ENCODE data around the gene TRPM3.

The TRPM3 gene

GRCh38 chr9:71004196-71004595, 117.2 kb downstream of the TRPM3 start (continued):
- TF ChIP-seq CSRNP3 (CRISPR knock-in tag; IDR thresholded peaks at IDR 0.05) (no peak), ZNF565 (CRISPR knock-in tag; conservative IDR thresholded peaks at IDR 0.05; ENCODE audit: low read depth) (no peak), ESRRG (CRISPR knock-in tag; IDR thresholded peaks at IDR 0.05) (no peak), ZNF70 (CRISPR knock-in tag; IDR thresholded peaks at IDR 0.05) (no peak), TOX (CRISPR knock-in tag; IDR thresholded peaks at IDR 0.05; ENCODE audit: borderline replicate concordance) (no peak), ZFP3 (CRISPR knock-in tag; IDR thresholded peaks at IDR 0.05) (no peak)
- TF ChIP-seq, protein P1, sequence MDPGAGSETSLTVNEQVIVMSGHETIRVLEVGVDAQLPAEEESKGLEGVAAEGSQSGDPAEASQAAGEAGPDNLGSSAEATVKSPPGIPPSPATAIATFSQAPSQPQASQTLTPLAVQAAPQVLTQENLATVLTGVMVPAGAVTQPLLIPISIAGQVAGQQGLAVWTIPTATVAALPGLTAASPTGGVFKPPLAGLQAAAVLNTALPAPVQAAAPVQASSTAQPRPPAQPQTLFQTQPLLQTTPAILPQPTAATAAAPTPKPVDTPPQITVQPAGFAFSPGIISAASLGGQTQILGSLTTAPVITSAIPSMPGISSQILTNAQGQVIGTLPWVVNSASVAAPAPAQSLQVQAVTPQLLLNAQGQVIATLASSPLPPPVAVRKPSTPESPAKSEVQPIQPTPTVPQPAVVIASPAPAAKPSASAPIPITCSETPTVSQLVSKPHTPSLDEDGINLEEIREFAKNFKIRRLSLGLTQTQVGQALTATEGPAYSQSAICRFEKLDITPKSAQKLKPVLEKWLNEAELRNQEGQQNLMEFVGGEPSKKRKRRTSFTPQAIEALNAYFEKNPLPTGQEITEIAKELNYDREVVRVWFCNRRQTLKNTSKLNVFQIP (CRISPR knock-in tag; IDR thresholded peaks at IDR 0.05; ENCODE audit: borderline replicate concordance, low read depth): no peak

- TF ChIP-seq ZNF8 (CRISPR knock-in tag; IDR thresholded peaks at IDR 0.05): no peak
- no peak for TF ChIP-seq GLIS3 (CRISPR knock-in tag; IDR thresholded peaks at IDR 0.05)
- TF ChIP-seq ZFP30 (CRISPR knock-in tag; IDR thresholded peaks at IDR 0.05): no peak
- TF ChIP-seq ZC3H10 (CRISPR knock-in tag; IDR thresholded peaks at IDR 0.05): no peak
- no peak for TF ChIP-seq TOX (CRISPR knock-in tag; IDR thresholded peaks at IDR 0.05; ENCODE audit: borderline replicate concordance)
- TF ChIP-seq RARB (CRISPR knock-in tag; IDR thresholded peaks at IDR 0.05): no peak
- TF ChIP-seq PPARA (CRISPR knock-in tag; IDR thresholded peaks at IDR 0.05; ENCODE audit: borderline replicate concordance): no peak
- no peak for TF ChIP-seq ISL1 (CRISPR knock-in tag; IDR thresholded peaks at IDR 0.05)
- no peak for TF ChIP-seq TCF4 (CRISPR knock-in tag; IDR thresholded peaks at IDR 0.05; ENCODE audit: borderline replicate concordance)
- no peak for TF ChIP-seq SNAI2 (CRISPR knock-in tag; IDR thresholded peaks at IDR 0.05)
- TF ChIP-seq, protein P1 (CRISPR knock-in tag; IDR thresholded peaks at IDR 0.05; ENCODE audit: borderline replicate concordance, low read depth): no peak
- no peak for TF ChIP-seq ZNF70 (CRISPR knock-in tag; IDR thresholded peaks at IDR 0.05)
- TF ChIP-seq CSDC2 (CRISPR knock-in tag; IDR thresholded peaks at IDR 0.05): no peak
- no peak for TF ChIP-seq ESRRG (CRISPR knock-in tag; IDR thresholded peaks at IDR 0.05)
- TF ChIP-seq, protein P2, sequence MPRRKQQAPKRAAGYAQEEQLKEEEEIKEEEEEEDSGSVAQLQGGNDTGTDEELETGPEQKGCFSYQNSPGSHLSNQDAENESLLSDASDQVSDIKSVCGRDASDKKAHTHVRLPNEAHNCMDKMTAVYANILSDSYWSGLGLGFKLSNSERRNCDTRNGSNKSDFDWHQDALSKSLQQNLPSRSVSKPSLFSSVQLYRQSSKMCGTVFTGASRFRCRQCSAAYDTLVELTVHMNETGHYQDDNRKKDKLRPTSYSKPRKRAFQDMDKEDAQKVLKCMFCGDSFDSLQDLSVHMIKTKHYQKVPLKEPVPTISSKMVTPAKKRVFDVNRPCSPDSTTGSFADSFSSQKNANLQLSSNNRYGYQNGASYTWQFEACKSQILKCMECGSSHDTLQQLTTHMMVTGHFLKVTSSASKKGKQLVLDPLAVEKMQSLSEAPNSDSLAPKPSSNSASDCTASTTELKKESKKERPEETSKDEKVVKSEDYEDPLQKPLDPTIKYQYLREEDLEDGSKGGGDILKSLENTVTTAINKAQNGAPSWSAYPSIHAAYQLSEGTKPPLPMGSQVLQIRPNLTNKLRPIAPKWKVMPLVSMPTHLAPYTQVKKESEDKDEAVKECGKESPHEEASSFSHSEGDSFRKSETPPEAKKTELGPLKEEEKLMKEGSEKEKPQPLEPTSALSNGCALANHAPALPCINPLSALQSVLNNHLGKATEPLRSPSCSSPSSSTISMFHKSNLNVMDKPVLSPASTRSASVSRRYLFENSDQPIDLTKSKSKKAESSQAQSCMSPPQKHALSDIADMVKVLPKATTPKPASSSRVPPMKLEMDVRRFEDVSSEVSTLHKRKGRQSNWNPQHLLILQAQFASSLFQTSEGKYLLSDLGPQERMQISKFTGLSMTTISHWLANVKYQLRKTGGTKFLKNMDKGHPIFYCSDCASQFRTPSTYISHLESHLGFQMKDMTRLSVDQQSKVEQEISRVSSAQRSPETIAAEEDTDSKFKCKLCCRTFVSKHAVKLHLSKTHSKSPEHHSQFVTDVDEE (CRISPR knock-in tag; IDR thresholded peaks at IDR 0.05): no peak
- TF ChIP-seq CSRNP3 (CRISPR knock-in tag; IDR thresholded peaks at IDR 0.05): no peak
- TF ChIP-seq, protein P3, sequence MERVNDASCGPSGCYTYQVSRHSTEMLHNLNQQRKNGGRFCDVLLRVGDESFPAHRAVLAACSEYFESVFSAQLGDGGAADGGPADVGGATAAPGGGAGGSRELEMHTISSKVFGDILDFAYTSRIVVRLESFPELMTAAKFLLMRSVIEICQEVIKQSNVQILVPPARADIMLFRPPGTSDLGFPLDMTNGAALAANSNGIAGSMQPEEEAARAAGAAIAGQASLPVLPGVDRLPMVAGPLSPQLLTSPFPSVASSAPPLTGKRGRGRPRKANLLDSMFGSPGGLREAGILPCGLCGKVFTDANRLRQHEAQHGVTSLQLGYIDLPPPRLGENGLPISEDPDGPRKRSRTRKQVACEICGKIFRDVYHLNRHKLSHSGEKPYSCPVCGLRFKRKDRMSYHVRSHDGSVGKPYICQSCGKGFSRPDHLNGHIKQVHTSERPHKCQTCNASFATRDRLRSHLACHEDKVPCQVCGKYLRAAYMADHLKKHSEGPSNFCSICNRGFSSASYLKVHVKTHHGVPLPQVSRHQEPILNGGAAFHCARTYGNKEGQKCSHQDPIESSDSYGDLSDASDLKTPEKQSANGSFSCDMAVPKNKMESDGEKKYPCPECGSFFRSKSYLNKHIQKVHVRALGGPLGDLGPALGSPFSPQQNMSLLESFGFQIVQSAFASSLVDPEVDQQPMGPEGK (CRISPR knock-in tag; IDR thresholded peaks at IDR 0.05; ENCODE audit: borderline replicate concordance): no peak
- no peak for TF ChIP-seq ZNF565 (CRISPR knock-in tag; conservative IDR thresholded peaks at IDR 0.05; ENCODE audit: low read depth)
- ATAC-seq: no peak
Observed at GRCh38 chr9:71003346-71003745, 118.1 kb downstream of the TRPM3 start.

Data from SK-N-SH treated with all-trans-retinoic acid at 6 μM for 48 hours (cell line).